ENCODE data around the gene EBF4. TPM values are rescaled to one million over a fixed set of nuclear protein-coding genes. Genes with fewer than 3 reads are reported as not detected.

The EBF4 gene
- total RNA-seq, 1 experiment from 2014 or later: not detected

DNA sequence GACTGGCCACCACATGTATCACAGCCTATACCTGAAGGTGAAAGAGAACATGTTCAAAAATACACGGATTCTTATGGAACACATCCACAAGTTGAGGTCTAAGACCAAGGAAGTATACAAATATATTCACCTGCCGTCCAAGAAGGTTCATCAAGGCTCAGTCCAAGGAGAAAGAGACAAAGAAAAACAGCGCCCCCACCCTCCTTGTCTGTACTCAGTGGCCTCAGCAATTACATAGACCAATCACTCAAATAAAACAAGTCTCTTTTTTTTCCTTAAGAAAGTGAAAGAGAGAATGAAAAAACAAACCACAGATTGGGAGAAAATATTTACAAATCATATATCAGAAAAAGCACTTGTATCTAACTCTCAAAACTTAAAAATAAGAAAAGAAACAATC is 88.4 kb downstream of the EBF4 start:
- Mint-ChIP-seq H3K27ac (ENCODE audit: low read depth, unreplicated experiment) (no peak overlapping the region), H3K27me3 (ENCODE audit: insufficient read depth, unreplicated experiment) (peaks cover 44% of the 10 kb centered on the region), H3K4me3 (ENCODE audit: unreplicated experiment) (no peak overlapping the region), H3K36me3 (ENCODE audit: insufficient read depth, unreplicated experiment) (no peaks in the 10 kb centered on the region), H3K9me3 (ENCODE audit: unreplicated experiment) (no peaks in the 10 kb centered on the region), H3K4me1 (ENCODE audit: insufficient read depth, unreplicated experiment) (no peaks in the 10 kb centered on the region)
- no TSS peak for BruUV-seq (replicated peaks)
- POLR2A ChIA-PET: no interaction called here
- CTCF ChIA-PET: no interaction called here
- TF ChIP-seq, protein P1, sequence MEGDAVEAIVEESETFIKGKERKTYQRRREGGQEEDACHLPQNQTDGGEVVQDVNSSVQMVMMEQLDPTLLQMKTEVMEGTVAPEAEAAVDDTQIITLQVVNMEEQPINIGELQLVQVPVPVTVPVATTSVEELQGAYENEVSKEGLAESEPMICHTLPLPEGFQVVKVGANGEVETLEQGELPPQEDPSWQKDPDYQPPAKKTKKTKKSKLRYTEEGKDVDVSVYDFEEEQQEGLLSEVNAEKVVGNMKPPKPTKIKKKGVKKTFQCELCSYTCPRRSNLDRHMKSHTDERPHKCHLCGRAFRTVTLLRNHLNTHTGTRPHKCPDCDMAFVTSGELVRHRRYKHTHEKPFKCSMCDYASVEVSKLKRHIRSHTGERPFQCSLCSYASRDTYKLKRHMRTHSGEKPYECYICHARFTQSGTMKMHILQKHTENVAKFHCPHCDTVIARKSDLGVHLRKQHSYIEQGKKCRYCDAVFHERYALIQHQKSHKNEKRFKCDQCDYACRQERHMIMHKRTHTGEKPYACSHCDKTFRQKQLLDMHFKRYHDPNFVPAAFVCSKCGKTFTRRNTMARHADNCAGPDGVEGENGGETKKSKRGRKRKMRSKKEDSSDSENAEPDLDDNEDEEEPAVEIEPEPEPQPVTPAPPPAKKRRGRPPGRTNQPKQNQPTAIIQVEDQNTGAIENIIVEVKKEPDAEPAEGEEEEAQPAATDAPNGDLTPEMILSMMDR (IDR thresholded peaks at IDR 0.05; ENCODE audit: unreplicated experiment): no peak
- intact Hi-C loops (cut with micrococcal nuclease): no loop called here
- DNase-seq (ENCODE audit: unreplicated experiment): no peak

DNA sequence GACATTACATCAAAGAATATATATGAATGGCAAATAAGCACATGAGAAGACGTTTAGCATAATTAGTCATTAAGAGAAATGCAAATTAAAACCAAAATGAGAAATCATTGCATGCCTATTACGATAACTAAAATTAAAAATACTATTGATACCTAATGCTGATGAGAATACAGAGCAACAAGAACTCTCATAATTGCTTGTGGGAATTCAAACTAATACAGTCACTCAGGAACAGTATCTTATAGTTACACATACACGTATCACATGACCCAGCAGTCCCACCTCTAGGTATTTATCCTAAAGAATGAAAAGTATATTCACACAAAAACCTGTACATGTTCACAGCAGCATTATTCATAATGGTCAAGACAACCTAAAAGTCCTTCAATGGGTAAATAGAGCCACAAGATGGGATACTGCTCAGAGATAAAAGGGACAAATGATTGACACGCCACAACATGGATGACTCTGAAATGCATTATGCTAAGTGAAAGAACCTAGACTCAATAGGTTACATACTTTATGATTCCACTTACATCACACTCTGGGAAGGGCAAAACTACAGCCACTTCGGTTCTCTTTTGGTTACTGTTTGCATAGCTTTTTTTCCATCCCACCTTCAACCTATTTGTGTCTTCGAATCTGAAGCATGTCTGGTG is 91.5 kb downstream of the EBF4 start:
- intact Hi-C loops (cut with micrococcal nuclease): no loop called here
- Mint-ChIP-seq H3K27me3 (ENCODE audit: insufficient read depth, unreplicated experiment) (peaks cover 71% of the 10 kb centered on the region), H3K36me3 (ENCODE audit: insufficient read depth, unreplicated experiment) (no peaks in the 10 kb centered on the region), H3K27ac (ENCODE audit: low read depth, unreplicated experiment) (no peak overlapping the region), H3K4me3 (ENCODE audit: unreplicated experiment) (no peak overlapping the region), H3K4me1 (ENCODE audit: insufficient read depth, unreplicated experiment) (no peaks in the 10 kb centered on the region), H3K9me3 (ENCODE audit: unreplicated experiment) (no peaks in the 10 kb centered on the region)
- ChIA-PET POLR2A (no interaction called here), CTCF (interaction anchor here (0.6 kb wide), 1 partner anchor 15 kb away, joined by 4 read pairs; no protein-coding TSS in a partner anchor)
- TF ChIP-seq, protein P1 (IDR thresholded peaks at IDR 0.05; ENCODE audit: unreplicated experiment): no peak
- DNase-seq (ENCODE audit: unreplicated experiment): no peak
- BruUV-seq (replicated peaks): no TSS peak

- Mint-ChIP-seq H3K9me3 (ENCODE audit: unreplicated experiment) (no peaks in the 10 kb centered on the region), H3K27ac (ENCODE audit: low read depth, unreplicated experiment) (no peak overlapping the region), H3K4me3 (ENCODE audit: unreplicated experiment) (no peak overlapping the region), H3K4me1 (ENCODE audit: insufficient read depth, unreplicated experiment) (no peaks in the 10 kb centered on the region), H3K27me3 (ENCODE audit: insufficient read depth, unreplicated experiment) (peaks cover 64% of the 10 kb centered on the region), H3K36me3 (ENCODE audit: insufficient read depth, unreplicated experiment) (no peaks in the 10 kb centered on the region)
- POLR2A ChIA-PET: no interaction called here
- CTCF ChIA-PET: interaction anchor here (0.5 to 0.6 kb wide), 3 partner anchors 17 to 324 kb away, joined by 3 read pairs; partner anchors contain the start of gene SNRPB
- intact Hi-C loops (cut with micrococcal nuclease): no loop called here
- BruUV-seq (replicated peaks): no TSS peak
- DNase-seq (ENCODE audit: unreplicated experiment): no peak
- TF ChIP-seq, protein P1 (IDR thresholded peaks at IDR 0.05; ENCODE audit: unreplicated experiment): no peak
Observed at GRCh38 chr20:2793471-2793870, 100.9 kb downstream of the EBF4 start.

DNA sequence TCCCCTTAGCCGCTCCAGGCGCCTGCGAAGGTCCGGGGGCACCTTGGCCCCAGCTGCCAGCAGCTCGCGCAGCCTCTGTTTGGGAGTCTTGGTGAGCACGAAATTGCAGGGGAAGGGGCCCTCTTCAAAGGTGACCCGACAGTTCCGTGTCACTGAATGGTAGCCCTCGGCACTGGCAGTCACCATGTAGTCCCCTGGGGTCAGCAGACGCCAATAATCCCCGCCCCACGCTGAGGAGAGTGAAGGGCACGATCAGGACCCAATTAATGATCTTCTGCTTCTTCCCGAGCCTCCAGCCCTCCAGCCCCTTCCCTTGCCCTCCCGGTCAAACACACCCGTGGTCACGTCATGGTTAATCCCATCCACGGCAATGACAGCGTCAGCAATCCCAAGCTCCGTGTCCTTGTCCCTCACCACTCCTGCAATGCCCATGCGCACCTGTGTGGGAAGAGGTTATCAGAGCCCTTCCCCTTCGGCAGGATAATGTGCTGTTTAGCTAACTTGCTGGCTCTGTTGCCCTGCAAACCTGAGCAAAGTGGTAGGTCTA is 101.7 kb downstream of the EBF4 start:
- intact Hi-C loops (cut with micrococcal nuclease): no loop called here
- peaks cover 64% of the 10 kb centered on the region for H3K27me3 Mint-ChIP-seq (ENCODE audit: insufficient read depth, unreplicated experiment)
- no peaks in the 10 kb centered on the region for H3K36me3 Mint-ChIP-seq (ENCODE audit: insufficient read depth, unreplicated experiment)
- CTCF ChIA-PET: interaction anchor here (0.6 to 0.7 kb wide), 4 partner anchors 57 to 828 kb away, joined by 3 read pairs; partner anchors contain the start of gene SNRPB
- no peak overlapping the region for H3K27ac Mint-ChIP-seq (ENCODE audit: low read depth, unreplicated experiment)
- POLR2A ChIA-PET: interaction anchor here (0.7 kb wide), 2 partner anchors 32 to 65 kb away, joined by 3 to 4 read pairs; no protein-coding TSS in a partner anchor
- BruUV-seq (replicated peaks): no TSS peak
- no peak for DNase-seq (ENCODE audit: unreplicated experiment)
- H3K4me1 Mint-ChIP-seq (ENCODE audit: insufficient read depth, unreplicated experiment): no peaks in the 10 kb centered on the region
- H3K4me3 Mint-ChIP-seq (ENCODE audit: unreplicated experiment): no peak overlapping the region
- TF ChIP-seq, protein P1 (IDR thresholded peaks at IDR 0.05; ENCODE audit: unreplicated experiment): no peak
- H3K9me3 Mint-ChIP-seq (ENCODE audit: unreplicated experiment): no peaks in the 10 kb centered on the region

Measured in MCF 10A (cell line).